Endothelial cell of umbilical vein (primary cell): ENCODE measurements around the gene YBX1. TPM values are rescaled to one million over a fixed set of nuclear protein-coding genes. Genes with fewer than 3 reads are reported as not detected.

ENCODE experiments used
- BruUV-seq: library from RNA; stranded (reverse); fragments of 400-500 nt; replicated peaks from 2 replicates; lab custom pipeline; 2021; lab: Mats Ljungman, UMichigan
- CTCF ChIA-PET: fragments of 300-600, 350-600 bp; sonication (Branson Sonifier 250); formaldehyde crosslinking; loops from one replicate; lab custom pipeline; 2021; ENCODE audit warnings: antibody characterized with exemption, inconsistent platforms; lab: Charles Lee
- POLR2A ChIA-PET: fragments of 300-600, 350-600 bp; sonication (Branson Sonifier 250); formaldehyde crosslinking; loops from one replicate; lab custom pipeline; 2021; ENCODE audit warnings: antibody characterized with exemption, inconsistent platforms; lab: Charles Lee
- DNase-seq: peaks from one replicate; pipeline ENCODE4 v3.0.0-alpha.2; 2011; ENCODE audit warnings: low read depth, low spot score
- FAIRE-seq: peaks from 2 replicates; lab custom pipeline; 2011; peaks lifted over from hg19 to GRCh38; lab: Jason Lieb, UNC
- H2AFZ ChIP-seq: 2 replicates; pipeline ENCODE4 v1.6.0; 2012; ENCODE audit warnings: low read depth, low read length, control low read depth, inconsistent platforms
- H3K27ac ChIP-seq: 2 replicates; pipeline ENCODE4 v1.5.1; 2011; ENCODE audit warnings: low read depth, mild to moderate bottlenecking, control low read depth, low read length, moderate library complexity; ENCODE audit not compliant: insufficient read depth
- H3K27me3 ChIP-seq, 2 experiments: 2 replicates each; pipeline versions ENCODE4 v1.6.0 to v1.6.1; 2011; ENCODE audit warnings: low read length in 2 of 2, mixed read lengths in 1 of 2; ENCODE audit not compliant: control insufficient read depth in 2 of 2, insufficient read depth in 2 of 2
- H3K36me3 ChIP-seq, 2 experiments: 2 replicates in 1 of 2; 3 replicates in 1 of 2; pipeline ENCODE4 v1.5.1; 2011; ENCODE audit warnings: low read length in 2 of 2, mild to moderate bottlenecking in 1 of 2, moderate library complexity in 1 of 2; ENCODE audit not compliant: control insufficient read depth in 2 of 2, insufficient read depth in 2 of 2; ENCODE audit errors: extremely low read depth in 1 of 2
- H3K4me1 ChIP-seq: 3 replicates; pipeline ENCODE4 v1.5.1; 2011; ENCODE audit warnings: mild to moderate bottlenecking, low read length; ENCODE audit not compliant: control insufficient read depth, insufficient read depth; ENCODE audit errors: extremely low read depth
- H3K4me2 ChIP-seq: 2 replicates; pipeline ENCODE4 v1.6.1; 2011; ENCODE audit warnings: low read length, control low read depth, mixed read lengths; ENCODE audit not compliant: insufficient read depth
- H3K4me3 ChIP-seq, 3 experiments: fragments of 200-600 bp in 1 of 3; sonication (generic), shearing (Covaris generic) in 1 of 3; replicated peaks in 1 of 3; 2 replicates each; pipeline ENCODE4 v1.5.1; 2011 to 2016; ENCODE audit warnings: control low read depth in 3 of 3, low read length in 3 of 3, mild to moderate bottlenecking in 2 of 3, inconsistent platforms in 1 of 3, low read depth in 1 of 3, moderate library complexity in 1 of 3; ENCODE audit not compliant: insufficient read depth in 1 of 3
- H3K79me2 ChIP-seq: 2 replicates; pipeline ENCODE4 v1.6.0; 2012; ENCODE audit warnings: low read length, inconsistent platforms; ENCODE audit not compliant: control insufficient read depth, insufficient read depth
- H3K9ac ChIP-seq: replicated peaks from 2 replicates; pipeline ENCODE3; 2011; ENCODE audit warnings: low read length, control low read depth; ENCODE audit not compliant: insufficient read depth; ENCODE audit errors: extremely low read depth
- H3K9me1 ChIP-seq: replicated peaks from 3 replicates; pipeline ENCODE4 v1.6.0; 2011; ENCODE audit warnings: mild to moderate bottlenecking, low read length; ENCODE audit not compliant: control insufficient read depth, insufficient read depth; ENCODE audit errors: extremely low read depth
- H3K9me3 ChIP-seq: replicated peaks from 2 replicates; pipeline ENCODE4 v1.5.1; 2012; ENCODE audit warnings: low read length, inconsistent platforms; ENCODE audit not compliant: control insufficient read depth, insufficient read depth
- H4K20me1 ChIP-seq: replicated peaks from 2 replicates; pipeline ENCODE3; 2011; ENCODE audit warnings: mild to moderate bottlenecking, low read length; ENCODE audit not compliant: control insufficient read depth, insufficient read depth; ENCODE audit errors: extremely low read depth
- CTCF ChIP-seq, 2 donors: IDR thresholded peaks; 1 replicate in 1 of 2; 2 replicates in 1 of 2; pipeline ENCODE4 v1.5.1; 2011; ENCODE audit warnings: low read length in 2 of 2, mild to moderate bottlenecking in 2 of 2, moderate library complexity in 2 of 2, control low read depth in 1 of 2, inconsistent platforms in 1 of 2, low read depth in 1 of 2; ENCODE audit not compliant: insufficient read depth in 1 of 2; ENCODE audit errors: extremely low read depth in 1 of 2
- EZH2 ChIP-seq: IDR thresholded peaks from 2 replicates; pipeline ENCODE4 v1.6.1; 2012; ENCODE audit warnings: borderline replicate concordance, low read depth, mild to moderate bottlenecking, moderate library complexity, low read length, inconsistent platforms; ENCODE audit not compliant: severe bottlenecking
- FOS ChIP-seq: IDR thresholded peaks from 2 replicates; pipeline ENCODE4 v1.6.1; 2011; ENCODE audit warnings: mild to moderate bottlenecking, low read length, moderate library complexity, borderline replicate concordance; ENCODE audit not compliant: insufficient read depth
- GATA2 ChIP-seq: IDR thresholded peaks from 2 replicates; pipeline ENCODE4 v1.7.0; 2011; ENCODE audit warnings: low read depth, mild to moderate bottlenecking, moderate library complexity, mixed read lengths, low read length; ENCODE audit not compliant: insufficient read length, insufficient read depth
- JUN ChIP-seq: IDR thresholded peaks from 2 replicates; pipeline ENCODE4 v1.6.1; 2011; ENCODE audit warnings: borderline replicate concordance, low read depth; ENCODE audit not compliant: insufficient read length, insufficient read depth
- MAX ChIP-seq: IDR thresholded peaks from 2 replicates; pipeline ENCODE4 v1.6.1; 2011; ENCODE audit not compliant: insufficient read depth, insufficient read length
- MYC ChIP-seq: IDR thresholded peaks from one replicate; pipeline ENCODE4 v1.6.1; 2011; ENCODE audit warnings: mild to moderate bottlenecking, low read depth, low read length
- POLR2A ChIP-seq: IDR thresholded peaks from 2 replicates; pipeline ENCODE4 v1.6.1; 2012; ENCODE audit warnings: low read depth, mild to moderate bottlenecking, control low read depth, low read length
- POLR2AphosphoS5 ChIP-seq: IDR thresholded peaks from 2 replicates; pipeline ENCODE4 v1.6.1; 2012; ENCODE audit warnings: low read depth, mild to moderate bottlenecking, control low read depth, low read length, moderate library complexity; ENCODE audit not compliant: insufficient read depth
- dilution Hi-C: fragments of 300-500 bp; cut with MboI; formaldehyde crosslinking; loops from one replicate; pipeline ENCODE4 v1.15.0; 2019; ENCODE audit warnings: low sequenced_read_pairs; ENCODE audit not compliant: extremely low pct_ligation_motif_present
- intact Hi-C: fragments of 100-400 bp; cut with micrococcal nuclease; formaldehyde crosslinking; loops from one replicate; pipeline ENCODE4 v1.10.0; 2022
- polyA plus RNA-seq, 4 experiments: library from polyadenylated mRNA; depleted of rRNA in 3 of 4; stranded (reverse) in 3 of 4; unstranded in 1 of 4; fragments of >200 nt; gene quantifications; 2 replicates each; pipeline versions ENCODE4 v1.2.1 to v1.2.3, GENCODE V29; 2011 to 2012; ENCODE audit warnings: missing spikeins in 1 of 4
- total RNA-seq: library from RNA; stranded (reverse); gene quantifications from 2 replicates; pipeline ENCODE4 v1.2.3, GENCODE V29; 2021

YBX1 gene
- total and polyA plus RNA-seq, 2 donors (not counting 3 experiments of a cell fraction or from before 2014, with no cell fraction given): 430 to 783 TPM

GRCh38 chr1:42692461-42692860 lies 10.2 kb downstream of the YBX1 start:
- H3K9me1 ChIP-seq: no peaks in the 10 kb centered on the region
- H2AFZ ChIP-seq: no peak overlapping the region
- dilution Hi-C loops: no loop called here
- H4K20me1 ChIP-seq: peaks cover 32% of the 10 kb centered on the region
- H3K79me2 ChIP-seq: peaks cover 96% of the 10 kb centered on the region
- no peak overlapping the region for H3K27ac ChIP-seq
- H3K4me1 ChIP-seq: no peaks in the 10 kb centered on the region
- H3K27me3 ChIP-seq: no peaks in the 10 kb centered on the region
- no peak overlapping the region for H3K4me2 ChIP-seq
- H3K9me3 ChIP-seq: no peaks in the 10 kb centered on the region
- DNase-seq: no peak
- POLR2A ChIA-PET: interaction anchor here (1.3 kb wide), 2 partner anchors 9 to 10 kb away, joined by 3 to 4 read pairs; partner anchors contain the start of gene YBX1
- intact Hi-C loops: no loop called here
- H3K4me3 ChIP-seq: no peak overlapping the region
- no peak overlapping the region for H3K9ac ChIP-seq
- TF ChIP-seq POLR2AphosphoS5: no peak
- TF ChIP-seq CTCF (IDR thresholded peaks at IDR 0.05; ENCODE audit: extremely low read depth in 1 of 2, insufficient read depth in 1 of 2, low read depth in 1 of 2, low read length in 2 of 2): no peak
- TF ChIP-seq MAX: no peak
- TF ChIP-seq MYC: no peak
- no peak for TF ChIP-seq JUN
- no peak for TF ChIP-seq FOS
- no peak for TF ChIP-seq GATA2
- no peak for TF ChIP-seq POLR2A
- TF ChIP-seq EZH2: no peak
- H3K36me3 ChIP-seq: peaks cover 8 to 25% of the 10 kb centered on the region in 2 experiments
- CTCF ChIA-PET: interaction anchor here (0.8 to 2.7 kb wide), 5 partner anchors 10 to 114 kb away, joined by 3 to 8 read pairs (median 3); partner anchors contain the start of gene YBX1
- no TSS peak for BruUV-seq
- FAIRE-seq: no peak
